ENCODE measurements around the gene ANKRD52. TPM values are rescaled to one million over a fixed set of nuclear protein-coding genes. Genes with fewer than 3 reads are reported as not detected.

The ANKRD52 gene
- polyA plus RNA-seq, 1 donor (not counting 4 experiments of a cell fraction or from before 2014, with no cell fraction given) = 14.0 TPM

GRCh38 chr12:56255671-56256070 is 2.5 kb downstream of the ANKRD52 start:
- FAIRE-seq = no peak
- no peaks in the 10 kb centered on the region for H4K20me1 ChIP-seq (ENCODE audit: control insufficient read depth, extremely low read depth, insufficient read depth, low read length)
- H3K4me1 ChIP-seq (ENCODE audit: control insufficient read depth, extremely low read depth, insufficient read depth, low read length) = peaks cover 21% of the 10 kb centered on the region
- no peaks in the 10 kb centered on the region for H3K27me3 ChIP-seq (ENCODE audit: control insufficient read depth, extremely low read depth, insufficient read depth, low read length)
- no peak overlapping the region for H3K9ac ChIP-seq (ENCODE audit: control insufficient read depth, extremely low read depth, insufficient read depth, low read length)
- H3K79me2 ChIP-seq (ENCODE audit: control insufficient read depth, insufficient read depth, low read length) = peaks cover 55% of the 10 kb centered on the region
- no peak overlapping the region for H3K4me3 ChIP-seq (ENCODE audit: control insufficient read depth in 2 of 3, extremely low read depth in 1 of 3, insufficient read depth in 2 of 3, low read depth in 1 of 3, low read length in 3 of 3)
- TF ChIP-seq EZH2 (IDR thresholded peaks at IDR 0.05; ENCODE audit: low read length) (no peak), CTCF (optimal IDR thresholded peaks at IDR 0.05 in 1 of 3, IDR thresholded peaks at IDR 0.05 in 1 of 3, conservative IDR thresholded peaks at IDR 0.05 in 1 of 3; ENCODE audit: extremely low read depth in 1 of 3, insufficient read depth in 2 of 3, low read length in 3 of 3) (no peak)
- peaks cover 41 to 44% of the 10 kb centered on the region in 2 experiments for H3K36me3 ChIP-seq (ENCODE audit: control insufficient read depth in 2 of 2, extremely low read depth in 1 of 2, insufficient read depth in 2 of 2, low read length in 2 of 2)
- H3K27ac ChIP-seq (ENCODE audit: control insufficient read depth, insufficient read depth, low read length) = no peak overlapping the region
- H3K9me3 ChIP-seq (ENCODE audit: control insufficient read depth, low read depth, low read length) = no peaks in the 10 kb centered on the region
- H3K4me2 ChIP-seq (ENCODE audit: control insufficient read depth, extremely low read depth, insufficient read depth, low read depth, low read length) = no peak overlapping the region
- H3K9me1 ChIP-seq (ENCODE audit: control insufficient read depth, extremely low read depth, insufficient read depth, low read length) = peaks cover 3% of the 10 kb centered on the region
- no peak for DNase-seq (ENCODE audit: low read depth, low spot score)
- dilution Hi-C loops (cut with MboI; ENCODE audit: extremely low pct_ligation_motif_present, low sequenced_read_pairs) = no loop called here
- H2AFZ ChIP-seq (ENCODE audit: control insufficient read depth, low read length) = no peak overlapping the region

- H3K27me3 ChIP-seq (ENCODE audit: control insufficient read depth, extremely low read depth, insufficient read depth, low read length) = no peaks in the 10 kb centered on the region
- H3K9me1 ChIP-seq (ENCODE audit: control insufficient read depth, extremely low read depth, insufficient read depth, low read length) = peaks cover 3% of the 10 kb centered on the region
- dilution Hi-C loops (cut with MboI; ENCODE audit: extremely low pct_ligation_motif_present, low sequenced_read_pairs) = no loop called here
- peaks cover 52 to 56% of the 10 kb centered on the region in 2 experiments for H3K36me3 ChIP-seq (ENCODE audit: control insufficient read depth in 2 of 2, extremely low read depth in 1 of 2, insufficient read depth in 2 of 2, low read length in 2 of 2)
- FAIRE-seq (no peak), DNase-seq (ENCODE audit: low read depth, low spot score) (no peak)
- no peak overlapping the region for H3K27ac ChIP-seq (ENCODE audit: control insufficient read depth, insufficient read depth, low read length)
- no peak overlapping the region for H3K4me2 ChIP-seq (ENCODE audit: control insufficient read depth, extremely low read depth, insufficient read depth, low read depth, low read length)
- no peaks in the 10 kb centered on the region for H4K20me1 ChIP-seq (ENCODE audit: control insufficient read depth, extremely low read depth, insufficient read depth, low read length)
- peaks cover 56% of the 10 kb centered on the region for H3K79me2 ChIP-seq (ENCODE audit: control insufficient read depth, insufficient read depth, low read length)
- peaks cover 14% of the 10 kb centered on the region for H3K4me1 ChIP-seq (ENCODE audit: control insufficient read depth, extremely low read depth, insufficient read depth, low read length)
- no peak overlapping the region for H3K9ac ChIP-seq (ENCODE audit: control insufficient read depth, extremely low read depth, insufficient read depth, low read length)
- no peak overlapping the region for H2AFZ ChIP-seq (ENCODE audit: control insufficient read depth, low read length)
- no peaks in the 10 kb centered on the region for H3K9me3 ChIP-seq (ENCODE audit: control insufficient read depth, low read depth, low read length)
- H3K4me3 ChIP-seq (ENCODE audit: control insufficient read depth in 2 of 3, extremely low read depth in 1 of 3, insufficient read depth in 2 of 3, low read depth in 1 of 3, low read length in 3 of 3) = no peak overlapping the region
- no peak for TF ChIP-seq EZH2 (IDR thresholded peaks at IDR 0.05; ENCODE audit: low read length)
- TF ChIP-seq CTCF (optimal IDR thresholded peaks at IDR 0.05 in 1 of 3, IDR thresholded peaks at IDR 0.05 in 1 of 3, conservative IDR thresholded peaks at IDR 0.05 in 1 of 3; ENCODE audit: extremely low read depth in 1 of 3, insufficient read depth in 2 of 3, low read length in 3 of 3) = no peak
Measured at GRCh38 chr12:56253091-56253490, 5.1 kb downstream of the ANKRD52 start.
